H9 (cell line): ENCODE data around the gene MAST4. TPM values are rescaled to one million over a fixed set of nuclear protein-coding genes. Genes with fewer than 3 reads are reported as not detected.

ENCODE experiments used
- DNase-seq: peaks from one replicate; pipeline ENCODE4 v3.0.0-alpha.2; 2017
- H2AFZ ChIP-seq: one replicate; pipeline ENCODE4 v1.6.1; 2013; ENCODE audit warnings: mild to moderate bottlenecking, low read length, control low read depth, moderate library complexity
- H2AK5ac ChIP-seq: 2 replicates; pipeline ENCODE4 v1.6.1; 2013; ENCODE audit warnings: low read length, control low read depth, mixed read lengths; ENCODE audit not compliant: insufficient read length
- H2BK120ac ChIP-seq: one replicate; pipeline ENCODE4 v1.6.1; 2013; ENCODE audit warnings: low read depth, mild to moderate bottlenecking, low read length, control low read depth, inconsistent platforms; ENCODE audit not compliant: poor library complexity, severe bottlenecking
- H2BK12ac ChIP-seq: 2 replicates; pipeline ENCODE4 v1.6.1; 2013; ENCODE audit warnings: low read length, control low read depth, mixed read lengths, low read depth; ENCODE audit not compliant: insufficient read length
- H2BK15ac ChIP-seq: 2 replicates; pipeline ENCODE4 v1.6.1; 2013; ENCODE audit warnings: low read depth, low read length, control low read depth
- H2BK20ac ChIP-seq: one replicate; pipeline ENCODE4 v1.6.1; 2013; ENCODE audit warnings: low read depth, mild to moderate bottlenecking, low read length, control low read depth, inconsistent platforms; ENCODE audit not compliant: poor library complexity, severe bottlenecking
- H2BK5ac ChIP-seq: 2 replicates; pipeline ENCODE4 v1.6.1; 2013; ENCODE audit warnings: low read length, control low read depth, mixed read lengths; ENCODE audit not compliant: insufficient read length
- H3K14ac ChIP-seq: 2 replicates; pipeline ENCODE4 v1.6.1; 2013; ENCODE audit warnings: low read length, control low read depth; ENCODE audit not compliant: insufficient read depth
- H3K18ac ChIP-seq: 2 replicates; pipeline ENCODE4 v1.6.1; 2013; ENCODE audit warnings: low read depth, mild to moderate bottlenecking, mixed read lengths, low read length, control low read depth; ENCODE audit not compliant: insufficient read length
- H3K23ac ChIP-seq: 2 replicates; pipeline ENCODE4 v1.6.1; 2013; ENCODE audit warnings: low read length, control low read depth, mixed read lengths, low read depth; ENCODE audit not compliant: insufficient read length
- H3K23me2 ChIP-seq: 2 replicates; pipeline ENCODE4 v1.6.1; 2013; ENCODE audit warnings: low read depth, mild to moderate bottlenecking, mixed read lengths, low read length, control low read depth; ENCODE audit not compliant: insufficient read length, poor library complexity, severe bottlenecking
- H3K27ac ChIP-seq: 2 replicates; pipeline ENCODE4 v1.5.1; 2013; ENCODE audit warnings: low read length, control low read depth, mixed read lengths, low read depth; ENCODE audit not compliant: insufficient read length
- H3K27me3 ChIP-seq: 2 replicates; pipeline ENCODE4 v1.6.1; 2013; ENCODE audit warnings: low read length, control low read depth, inconsistent platforms; ENCODE audit not compliant: insufficient read depth
- H3K4ac ChIP-seq: 2 replicates; pipeline ENCODE4 v1.6.1; 2013; ENCODE audit warnings: low read depth, mild to moderate bottlenecking, control low read depth, inconsistent platforms, low read length, moderate library complexity
- H3K4me1 ChIP-seq: 2 replicates; pipeline ENCODE4 v1.6.1; 2013; ENCODE audit warnings: low read length, control low read depth, inconsistent platforms; ENCODE audit not compliant: insufficient read depth
- H3K4me2 ChIP-seq: 2 replicates; pipeline ENCODE4 v1.6.1; 2013; ENCODE audit warnings: low read length, control low read depth, mixed read lengths; ENCODE audit not compliant: insufficient read length, insufficient read depth
- H3K56ac ChIP-seq: 2 replicates; pipeline ENCODE4 v1.6.1; 2013; ENCODE audit warnings: low read depth, mild to moderate bottlenecking, mixed read lengths, low read length, control low read depth; ENCODE audit not compliant: insufficient read length
- H3K79me1 ChIP-seq: 2 replicates; pipeline ENCODE4 v1.6.1; 2013; ENCODE audit warnings: low read depth, mild to moderate bottlenecking, moderate library complexity, low read length, control low read depth, inconsistent platforms; ENCODE audit not compliant: insufficient read depth, poor library complexity, severe bottlenecking
- H3K79me2 ChIP-seq: 2 replicates; pipeline ENCODE4 v1.6.1; 2013; ENCODE audit warnings: low read length, control low read depth, inconsistent platforms; ENCODE audit not compliant: insufficient read depth
- H3K9ac ChIP-seq: 2 replicates; pipeline ENCODE4 v1.6.1; 2013; ENCODE audit warnings: low read length, control low read depth, mixed read lengths; ENCODE audit not compliant: insufficient read length; ENCODE audit errors: extremely low read depth
- H3K9me3 ChIP-seq: one replicate; pipeline ENCODE4 v1.6.1; 2013; ENCODE audit warnings: low read depth, low read length, inconsistent platforms; ENCODE audit not compliant: control insufficient read depth
- H3T11ph ChIP-seq: one replicate; pipeline ENCODE4 v1.6.1; 2013; ENCODE audit warnings: mild to moderate bottlenecking, low read length, control low read depth, inconsistent platforms
- H4K20me1 ChIP-seq: one replicate; pipeline ENCODE4 v1.6.1; 2013; ENCODE audit not compliant: control insufficient read depth, insufficient read length, insufficient read depth
- H4K5ac ChIP-seq: 2 replicates; pipeline ENCODE4 v1.6.1; 2013; ENCODE audit warnings: low read depth, mild to moderate bottlenecking, mixed read lengths, low read length, control low read depth; ENCODE audit not compliant: insufficient read length
- H4K8ac ChIP-seq: replicated peaks from 2 replicates; pipeline ENCODE4 v1.6.1; 2013; ENCODE audit warnings: low read length, control low read depth, mixed read lengths, low read depth; ENCODE audit not compliant: insufficient read length
- H4K91ac ChIP-seq: 2 replicates; pipeline ENCODE4 v1.6.1; 2013; ENCODE audit warnings: low read depth, mild to moderate bottlenecking, moderate library complexity, mixed read lengths, low read length, control low read depth; ENCODE audit not compliant: insufficient read length
- H3K27ac Mint-ChIP-seq, 3 experiments: 2 replicates in 2 of 3; 3 replicates in 1 of 3; pipeline ENCODE4 v1.8.0; 2020 to 2021; ENCODE audit warnings: mixed read lengths in 3 of 3, mild to moderate bottlenecking in 1 of 3, moderate library complexity in 1 of 3
- H3K27me3 Mint-ChIP-seq: 2 replicates; pipeline ENCODE4 v1.8.0; 2021; ENCODE audit warnings: low read depth, mild to moderate bottlenecking, moderate library complexity, mixed read lengths
- H3K36me3 Mint-ChIP-seq, 3 experiments: 2 replicates in 2 of 3; 3 replicates in 1 of 3; pipeline ENCODE4 v1.8.0; 2020 to 2021; ENCODE audit warnings: low read depth in 3 of 3, mixed read lengths in 3 of 3; ENCODE audit not compliant: insufficient read depth in 1 of 3
- H3K4me1 Mint-ChIP-seq, 2 experiments: 2 replicates each; pipeline ENCODE4 v1.8.0; 2020; ENCODE audit warnings: mixed read lengths in 2 of 2
- H3K4me3 Mint-ChIP-seq, 2 experiments: 2 replicates in 1 of 2; 3 replicates in 1 of 2; pipeline ENCODE4 v1.8.0; 2020 to 2021; ENCODE audit warnings: mild to moderate bottlenecking in 2 of 2, mixed read lengths in 2 of 2, moderate library complexity in 1 of 2
- H3K9me3 Mint-ChIP-seq, 2 experiments: 2 replicates in 1 of 2; 3 replicates in 1 of 2; pipeline ENCODE4 v1.8.0; 2020; ENCODE audit warnings: mild to moderate bottlenecking in 2 of 2, mixed read lengths in 2 of 2, moderate library complexity in 1 of 2
- WGBS: extraction: QIAGEN DNeasy Blood & Tissue Kit; methylation state at CpG from one replicate; pipeline ENCODE4 v1.1.7; 2013; ENCODE audit warnings: missing lambda C conversion rate, low lambda C conversion rate, mixed read lengths; ENCODE audit not compliant: insufficient read length; ENCODE audit errors: extremely low coverage; 5-methylcytosine and 5-hydroxymethylcytosine counted together
- total RNA-seq: library from RNA; stranded (reverse); gene quantifications from 2 replicates; pipeline ENCODE4 v1.2.1, GENCODE V29; 2021
- TF ChIP-seq, protein P1 (sequence below): fragments of 200-600 bp; sonication (generic); conservative IDR thresholded peaks from 3 replicates; pipeline ENCODE4 v1.8.0; 2021; ENCODE audit warnings: antibody characterized with exemption, mild to moderate bottlenecking

The MAST4 gene
- total RNA-seq, 1 experiment from 2014 or later = 3.7 TPM

DNA sequence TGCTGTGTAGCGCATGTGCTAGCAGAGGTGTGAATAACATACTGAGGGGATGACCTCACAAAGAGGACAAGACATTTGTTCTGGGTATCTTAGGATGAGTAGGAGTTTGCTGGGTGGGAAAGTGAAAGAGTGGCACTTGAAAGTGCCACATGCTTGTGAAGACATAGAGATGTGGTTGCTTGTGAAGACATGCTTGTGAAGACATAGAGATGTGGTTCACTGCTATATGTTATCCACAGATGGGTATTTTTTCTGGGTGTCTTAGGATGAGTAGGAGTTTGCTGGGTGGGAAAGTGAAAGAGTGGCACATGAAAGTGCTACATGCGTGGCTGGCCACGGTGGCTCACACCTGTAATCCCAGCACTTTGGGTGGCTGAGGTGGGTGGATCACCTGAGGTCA, 63.6 kb downstream of the MAST4 start:
- no peak overlapping the region for H3K56ac ChIP-seq
- H3K23ac ChIP-seq = no peak overlapping the region
- TF ChIP-seq, protein P1, sequence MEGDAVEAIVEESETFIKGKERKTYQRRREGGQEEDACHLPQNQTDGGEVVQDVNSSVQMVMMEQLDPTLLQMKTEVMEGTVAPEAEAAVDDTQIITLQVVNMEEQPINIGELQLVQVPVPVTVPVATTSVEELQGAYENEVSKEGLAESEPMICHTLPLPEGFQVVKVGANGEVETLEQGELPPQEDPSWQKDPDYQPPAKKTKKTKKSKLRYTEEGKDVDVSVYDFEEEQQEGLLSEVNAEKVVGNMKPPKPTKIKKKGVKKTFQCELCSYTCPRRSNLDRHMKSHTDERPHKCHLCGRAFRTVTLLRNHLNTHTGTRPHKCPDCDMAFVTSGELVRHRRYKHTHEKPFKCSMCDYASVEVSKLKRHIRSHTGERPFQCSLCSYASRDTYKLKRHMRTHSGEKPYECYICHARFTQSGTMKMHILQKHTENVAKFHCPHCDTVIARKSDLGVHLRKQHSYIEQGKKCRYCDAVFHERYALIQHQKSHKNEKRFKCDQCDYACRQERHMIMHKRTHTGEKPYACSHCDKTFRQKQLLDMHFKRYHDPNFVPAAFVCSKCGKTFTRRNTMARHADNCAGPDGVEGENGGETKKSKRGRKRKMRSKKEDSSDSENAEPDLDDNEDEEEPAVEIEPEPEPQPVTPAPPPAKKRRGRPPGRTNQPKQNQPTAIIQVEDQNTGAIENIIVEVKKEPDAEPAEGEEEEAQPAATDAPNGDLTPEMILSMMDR = no peak
- Mint-ChIP-seq H3K4me1 (peaks cover 22 to 24% of the 10 kb centered on the region in 2 experiments), H3K36me3 (no peaks in the 10 kb centered on the region; a peak in 2 of 7 replicates), H3K27me3 (no peaks in the 10 kb centered on the region; the same call in none of the 2 replicates), H3K27ac (no peak overlapping the region), H3K4me3 (no peak overlapping the region), H3K9me3 (no peaks in the 10 kb centered on the region; a peak in 1 of 5 replicates)
- no peaks in the 10 kb centered on the region for H3K27me3 ChIP-seq
- no peak overlapping the region for H2BK120ac ChIP-seq
- H3K23me2 ChIP-seq = no peaks in the 10 kb centered on the region
- H2AFZ ChIP-seq = no peak overlapping the region
- H2BK12ac ChIP-seq = no peak overlapping the region
- H3K4me2 ChIP-seq = no peak overlapping the region
- no peak overlapping the region for H4K5ac ChIP-seq
- H3K79me2 ChIP-seq = no peaks in the 10 kb centered on the region
- no peak overlapping the region for H4K91ac ChIP-seq
- H2BK15ac ChIP-seq = no peak overlapping the region
- no peak overlapping the region for H3K9ac ChIP-seq
- peaks cover 6% of the 10 kb centered on the region; the same call in 1 of the 2 replicates for H3K4me1 ChIP-seq
- H3K18ac ChIP-seq = no peak overlapping the region
- no peak overlapping the region for H2BK20ac ChIP-seq
- no peak overlapping the region for H2AK5ac ChIP-seq
- WGBS = no CpG with 5 or more reads among the region's 3 CpGs
- DNase-seq = no peak
- H3T11ph ChIP-seq = no peak overlapping the region
- H3K9me3 ChIP-seq = no peaks in the 10 kb centered on the region
- H4K8ac ChIP-seq = no peak overlapping the region
- no peak overlapping the region for H3K4ac ChIP-seq
- no peaks in the 10 kb centered on the region for H3K79me1 ChIP-seq
- H3K27ac ChIP-seq = no peak overlapping the region
- no peak overlapping the region for H3K14ac ChIP-seq
- no peaks in the 10 kb centered on the region for H4K20me1 ChIP-seq
- no peak overlapping the region for H2BK5ac ChIP-seq
